Ovary (tissue), 9 donors: ENCODE results near the gene KCNIP3. TPM values are rescaled to one million over a fixed set of nuclear protein-coding genes. Genes with fewer than 3 reads are reported as not detected.
"Not testable (repeated sequence)": the region's sequence is repeated elsewhere in the genome, so short reads cannot be mapped to it uniquely, and the experiment has no call there.

Experiments
- DNase-seq, 5 donors: peaks; one replicate each; pipeline ENCODE4 v3.0.0-alpha.2; 2019 to 2020
- H3K27ac ChIP-seq, 2 donors: fragments of 200-600 bp; one replicate each; pipeline versions ENCODE4 v1.5.1 to v1.8.0; 2019 to 2022
- H3K27me3 ChIP-seq: fragments of 200-600 bp; one replicate; pipeline ENCODE4 v1.8.0; 2022
- H3K36me3 ChIP-seq: fragments of 200-600 bp; sonication (generic); one replicate; pipeline ENCODE4 v1.5.1; 2019
- H3K4me1 ChIP-seq: one replicate; pipeline ENCODE4 v1.8.1; 2013; ENCODE audit warnings: mild to moderate bottlenecking, moderate library complexity; ENCODE audit not compliant: insufficient read depth
- H3K4me3 ChIP-seq: fragments of 200-600 bp; sonication (generic); one replicate; pipeline ENCODE4 v1.5.1; 2017
- H3K9me3 ChIP-seq, 2 donors: fragments of 200-600 bp in 1 of 2; sonication (generic) in 1 of 2; one replicate each; pipeline versions ENCODE4 v1.5.1 to v1.8.1; 2013 to 2019; ENCODE audit warnings: mild to moderate bottlenecking in 1 of 2, moderate library complexity in 1 of 2
- CTCF ChIP-seq, 3 donors: fragments of 450-650 bp in 2 of 3; fragments of 200-600 bp in 1 of 3; IDR thresholded peaks; one replicate each; pipeline versions ENCODE4 v1.5.1 to v1.8.0; 2016 to 2022; ENCODE audit warnings: antibody characterized with exemption in 3 of 3, mild to moderate bottlenecking in 1 of 3
- EP300 ChIP-seq: sonication (generic); formaldehyde crosslinking; IDR thresholded peaks from one replicate; pipeline ENCODE4 v1.6.1; 2017; ENCODE audit warnings: antibody characterized with exemption
- POLR2A ChIP-seq: fragments of 450-650 bp; IDR thresholded peaks from one replicate; pipeline ENCODE4 v1.6.1; 2017; ENCODE audit warnings: antibody characterized with exemption, mild to moderate bottlenecking, moderate library complexity
- WGBS, 3 donors: extraction: QIAGEN DNeasy Blood & Tissue Kit in 1 of 3; methylation state at CpG; one replicate each; pipeline versions ENCODE4 v1.1.5 to v1.1.7; 2013 to 2017; 5-methylcytosine and 5-hydroxymethylcytosine counted together
- intact Hi-C, 4 donors: fragments of 100-400 bp; cut with DNase I; formaldehyde crosslinking; loops; one replicate each; pipeline versions ENCODE4 v1.11.0 to v1.15.1; 2022 to 2023
- polyA plus RNA-seq, 2 donors: library from polyadenylated mRNA; stranded (reverse); fragments of 200-250 nt in 1 of 2; fragments of 350-450 nt in 1 of 2; fragmentation: Illumina TruSeq in 1 of 2; extraction: RNeasy Lipid Tissue Mini Kit (QIAGEN cat#74804) in 1 of 2; gene quantifications; one replicate each; pipeline ENCODE4 v1.2.3, GENCODE V29; 2013 to 2014
- total RNA-seq, 7 donors: library from RNA; depleted of rRNA in 2 of 7; stranded (reverse); fragments of >200 nt in 2 of 7; fragmentation: NEBNext Ultra II Directional in 3 of 7; extraction: Animal tissue kit (Norgen Biotek cat#: 25700) in 3 of 7; gene quantifications; one replicate each; pipeline versions ENCODE4 v1.1.0 to v1.2.4, GENCODE V29; 2016 to 2023
- donor health status: DM: no; HTN: no; CAD: no; lungs with moderate emphysema.
- donor health status: DM: no; HTN: no; CAD: no.
- donor health status: Bipolar disorder and iron deficiency.
- donor health status: DM: yes; HTN: yes; CAD: no.
- donor health status: DM: no; HTN: no; CAD: no.
- donor health status: DM: yes; HTN: yes; CAD: no.

The KCNIP3 gene
- total and polyA plus RNA-seq, 9 donors: 2.2 to 26.0 (median 11.7) TPM

DNA sequence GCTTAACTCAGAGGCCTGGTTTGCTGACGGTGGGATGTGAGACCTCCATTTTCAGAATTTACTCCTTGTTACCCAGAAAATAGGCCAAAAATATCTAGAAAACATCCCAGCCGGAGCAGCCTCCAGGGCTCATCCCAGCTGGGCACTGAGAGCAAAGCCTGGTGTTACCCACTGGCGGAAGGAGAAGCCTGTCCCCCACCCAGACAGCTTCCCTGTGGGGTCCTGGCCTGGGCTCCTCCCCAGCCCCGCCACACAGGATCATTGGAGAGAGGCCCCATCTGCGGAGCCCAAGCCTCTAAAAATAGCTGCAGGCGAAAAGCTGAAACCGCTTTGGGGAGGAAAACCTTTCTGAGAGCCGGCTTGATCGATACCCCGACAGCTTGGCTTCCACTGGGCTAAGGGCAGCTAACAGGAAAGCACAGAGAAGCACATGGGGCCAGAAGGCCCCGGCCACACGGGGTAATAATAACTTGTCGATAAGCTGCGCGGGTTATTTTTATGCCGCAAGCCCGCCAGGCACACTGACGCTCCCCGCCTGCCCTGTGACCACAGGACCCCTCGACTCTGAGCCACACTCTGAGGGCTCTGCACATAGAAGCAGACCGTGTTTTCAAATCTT, 78.5 kb downstream of the KCNIP3 start:
- WGBS, 3 donors: 73 to 84% (median 74%) methylated on average over 20 to 21 of the region's 21 CpGs
- Histone ChIP-seq H3K9me3 (no peaks in the 10 kb centered on the region), H3K4me1 (no peaks in the 10 kb centered on the region), H3K27me3 (no peaks in the 10 kb centered on the region), H3K36me3 (no peaks in the 10 kb centered on the region), H3K4me3 (no peak overlapping the region), H3K27ac (no peak overlapping the region)
- DNase-seq: peak in 2 of 5 donors; percentile 5 to 23
- intact Hi-C loops: no loop called here
- TF ChIP-seq EP300: no peak
- TF ChIP-seq CTCF (IDR thresholded peaks at IDR 0.05): no peak
- no peak for TF ChIP-seq POLR2A

DNA sequence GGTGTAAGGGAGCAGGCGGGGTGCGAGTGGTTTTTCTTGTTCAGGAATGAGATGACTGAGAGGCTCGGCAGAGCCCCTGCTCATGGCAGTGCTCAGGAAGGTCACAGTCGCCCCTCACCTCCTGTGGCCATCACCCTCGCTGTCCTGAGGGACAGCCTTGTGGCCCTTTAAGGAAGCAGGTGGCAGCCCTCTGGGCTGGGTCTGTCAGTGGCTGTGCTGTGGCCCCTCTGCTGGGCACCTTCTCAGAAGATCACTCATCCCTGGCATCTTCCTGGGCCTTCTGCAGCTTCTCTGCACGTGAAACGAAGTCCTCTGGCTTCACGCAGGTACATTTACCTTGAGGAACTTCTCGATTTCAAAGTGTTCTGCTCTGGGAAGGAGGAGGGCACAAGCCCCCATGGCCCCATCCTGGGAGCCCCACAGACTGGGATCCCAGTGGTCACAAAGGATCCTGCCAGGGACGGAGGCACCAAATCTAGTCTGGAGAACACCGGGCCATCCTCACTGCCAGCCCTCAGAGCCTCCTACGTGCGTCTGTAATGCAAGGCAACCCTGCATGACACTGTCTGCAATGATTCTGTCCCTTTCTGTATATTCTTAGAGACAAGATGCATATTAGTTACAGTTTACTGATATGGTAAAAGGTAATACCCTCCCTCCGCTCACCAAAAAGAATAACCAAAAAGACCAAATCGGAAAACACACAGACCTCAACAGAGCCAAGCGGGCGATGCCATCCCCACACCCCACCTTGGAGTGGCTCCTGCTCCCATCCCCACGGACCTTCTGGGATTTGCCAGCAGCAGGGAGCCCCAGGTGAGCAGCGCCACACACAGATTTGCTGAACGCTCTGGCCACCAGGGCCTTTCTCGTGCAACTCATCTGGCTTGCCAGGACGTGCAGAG, 79.4 kb downstream of the KCNIP3 start:
- intact Hi-C loops: no loop called here
- Histone ChIP-seq H3K9me3 (no peaks in the 10 kb centered on the region), H3K4me1 (no peaks in the 10 kb centered on the region), H3K36me3 (no peaks in the 10 kb centered on the region), H3K27ac (no peak overlapping the region), H3K4me3 (no peak overlapping the region), H3K27me3 (no peaks in the 10 kb centered on the region)
- DNase-seq: no peak
- 91 to 92% (median 92%) methylated on average over 22 of the region's 22 CpGs for WGBS, 3 donors
- TF ChIP-seq EP300: no peak
- no peak for TF ChIP-seq POLR2A

- no peak for TF ChIP-seq CTCF (IDR thresholded peaks at IDR 0.05)
- no peak for TF ChIP-seq POLR2A
- TF ChIP-seq EP300: no peak
- H3K27ac ChIP-seq: no peak overlapping the region
- H3K9me3 ChIP-seq: no peaks in the 10 kb centered on the region
- H3K4me3 ChIP-seq: no peak overlapping the region
- peak in 1 of 5 donors; percentile 8 for DNase-seq
- H3K4me1 ChIP-seq: no peaks in the 10 kb centered on the region
- H3K27me3 ChIP-seq: no peaks in the 10 kb centered on the region
- H3K36me3 ChIP-seq: no peaks in the 10 kb centered on the region
- 88 to 91% (median 88%) methylated on average over 17 of the region's 17 CpGs for WGBS, 3 donors
- intact Hi-C loops: no loop called here
Measured at GRCh38 chr2:95377216-95378123, 80.3 kb downstream of the KCNIP3 start.

DNA sequence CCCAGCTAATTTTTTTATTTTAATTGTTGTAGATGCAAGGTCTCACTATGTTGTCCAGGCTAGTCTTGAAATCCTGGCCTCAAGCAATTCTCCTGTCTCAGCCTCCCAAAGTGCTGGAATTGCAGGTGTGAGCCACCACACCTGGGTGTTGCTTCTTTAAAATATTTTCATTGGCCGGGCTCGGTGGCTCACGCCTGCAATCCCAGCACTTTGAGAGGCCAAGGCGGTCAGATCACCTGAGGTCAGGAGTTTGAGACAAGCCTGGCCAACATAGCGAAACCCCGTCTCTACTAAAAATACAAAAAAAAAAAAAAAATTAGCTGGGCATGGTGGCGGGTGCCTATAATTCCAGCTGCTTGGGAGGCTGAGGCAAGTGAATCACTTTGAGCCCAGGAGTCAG, 81.1 kb downstream of the KCNIP3 start:
- H3K36me3 ChIP-seq, H3K27me3 ChIP-seq, H3K4me3 ChIP-seq, H3K4me1 ChIP-seq, intact Hi-C loops, H3K9me3 ChIP-seq, H3K27ac ChIP-seq, DNase-seq: not testable (repeated sequence)
- 94 to 97% (median 97%) methylated on average over 7 of the region's 7 CpGs for WGBS, 3 donors

GRCh38 chr2:95379371-95379831, 82.3 kb downstream of the KCNIP3 start:
- no peak overlapping the region for H3K27ac ChIP-seq
- 51 to 57% (median 53%) methylated on average over 8 of the region's 8 CpGs for WGBS, 3 donors
- H3K36me3 ChIP-seq: no peaks in the 10 kb centered on the region
- peaks cover 3% of the 10 kb centered on the region for H3K4me1 ChIP-seq
- H3K27me3 ChIP-seq: no peaks in the 10 kb centered on the region
- intact Hi-C loops: no loop called here
- DNase-seq: peak in 1 of 5 donors; percentile 18
- no peak for TF ChIP-seq EP300
- no peak for TF ChIP-seq CTCF (IDR thresholded peaks at IDR 0.05)
- no peak for TF ChIP-seq POLR2A
- H3K9me3 ChIP-seq: no peaks in the 10 kb centered on the region
- no peak overlapping the region for H3K4me3 ChIP-seq
